ENCODE results near the gene FBXW7. TPM values are rescaled to one million over a fixed set of nuclear protein-coding genes. Genes with fewer than 3 reads are reported as not detected.

Gene FBXW7
- polyA plus RNA-seq, 3 donors = 5.2 to 10.7 (median 7.1) TPM

DNA sequence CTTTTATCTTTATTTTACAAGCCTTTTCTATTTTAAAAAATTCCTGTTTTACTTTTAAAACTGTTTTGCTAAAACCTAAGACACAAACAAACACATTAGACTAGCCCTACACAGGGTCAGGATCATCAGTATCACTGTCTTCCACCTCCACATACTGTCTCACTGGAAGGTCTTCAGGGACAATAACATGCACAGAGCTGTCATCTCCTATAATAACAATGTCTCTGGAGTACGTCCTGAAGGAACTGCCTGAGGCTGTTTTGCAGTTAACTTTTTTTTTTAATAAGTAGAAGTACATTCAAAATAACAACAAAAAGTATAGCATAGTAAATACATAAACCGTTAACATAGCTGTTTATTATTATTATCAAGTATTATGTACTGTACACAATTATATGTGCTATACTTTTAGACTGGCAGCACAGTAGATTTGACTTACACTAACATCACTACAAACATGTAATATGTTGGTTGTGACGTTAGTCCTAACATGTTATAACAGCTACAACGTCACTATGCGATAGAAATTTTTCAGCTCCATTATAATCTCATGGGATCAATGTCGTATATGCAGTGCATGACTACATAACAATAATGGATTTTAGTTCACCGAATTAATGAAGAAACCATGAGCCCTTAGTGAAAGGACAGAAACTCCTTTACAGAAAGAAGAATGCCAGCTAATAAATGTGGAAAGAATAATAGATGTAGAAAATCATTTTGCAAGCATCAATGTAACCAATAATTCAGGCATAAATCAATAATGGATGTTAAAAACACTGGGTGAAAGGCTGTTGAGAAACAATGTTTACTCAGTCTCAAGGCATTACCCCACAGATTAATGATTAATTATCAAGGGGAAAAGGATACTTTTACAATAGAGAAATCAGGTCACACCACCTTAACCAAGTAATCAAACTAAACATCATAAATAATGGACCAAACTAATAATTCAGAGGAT, 49.2 kb downstream of the FBXW7 start:
- WGBS, 3 donors = 43 to 84% (median 79%) methylated on average over 7 of the region's 7 CpGs
- no peak overlapping the region for H3K27ac ChIP-seq (ENCODE audit: low read depth, low read length)

DNA sequence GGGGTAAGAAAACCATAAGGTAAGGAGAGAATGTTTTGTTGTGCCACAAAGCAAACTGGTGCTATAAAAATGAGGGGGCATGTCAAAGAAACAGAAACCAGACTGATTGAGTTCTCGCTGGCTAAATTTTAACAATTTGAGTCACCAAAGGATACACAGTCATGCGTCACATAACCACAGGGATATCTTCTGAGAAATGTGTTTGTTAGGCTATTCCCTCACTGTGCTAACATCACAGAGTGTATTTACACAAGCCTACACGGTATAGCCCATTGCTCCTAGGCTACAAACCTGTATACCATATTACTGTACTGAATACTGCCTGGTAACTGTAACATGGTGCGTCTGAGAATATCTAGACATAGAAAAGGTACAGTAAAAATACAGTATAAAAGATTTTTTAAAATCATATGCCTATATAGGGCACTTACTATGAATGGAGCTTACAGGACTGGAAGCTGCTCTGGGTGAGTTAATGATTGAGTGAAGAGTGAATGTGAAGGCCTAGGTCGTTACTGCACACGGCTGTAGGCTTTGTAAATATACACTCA, 50.1 kb downstream of the FBXW7 start:
- WGBS, 3 donors = 43 to 88% (median 76%) methylated on average over 6 of the region's 6 CpGs
- H3K27ac ChIP-seq (ENCODE audit: low read depth, low read length) = no peak overlapping the region

DNA sequence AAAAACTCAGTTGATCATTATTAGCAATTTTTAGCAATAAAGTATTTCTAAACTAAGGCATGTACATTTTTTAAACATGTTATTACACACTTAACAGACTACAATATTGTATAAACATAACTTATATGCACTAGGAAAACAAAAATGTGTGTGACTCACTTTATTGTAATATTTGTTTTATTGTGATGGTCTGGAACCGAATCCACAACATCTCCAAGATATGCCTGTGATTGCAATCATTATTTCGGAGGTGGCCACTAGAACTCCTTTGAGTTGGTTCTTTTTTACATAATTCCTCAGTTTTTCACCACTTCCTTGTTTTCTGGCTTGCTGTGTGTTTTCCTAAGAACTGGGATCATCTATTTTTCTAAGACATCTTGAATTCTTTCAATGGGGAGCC, 53.7 kb downstream of the FBXW7 start:
- H3K27ac ChIP-seq (ENCODE audit: low read depth, low read length) = no peak overlapping the region
- 92 to 96% (median 95%) methylated on average over 2 of the region's 2 CpGs for WGBS, 3 donors

DNA sequence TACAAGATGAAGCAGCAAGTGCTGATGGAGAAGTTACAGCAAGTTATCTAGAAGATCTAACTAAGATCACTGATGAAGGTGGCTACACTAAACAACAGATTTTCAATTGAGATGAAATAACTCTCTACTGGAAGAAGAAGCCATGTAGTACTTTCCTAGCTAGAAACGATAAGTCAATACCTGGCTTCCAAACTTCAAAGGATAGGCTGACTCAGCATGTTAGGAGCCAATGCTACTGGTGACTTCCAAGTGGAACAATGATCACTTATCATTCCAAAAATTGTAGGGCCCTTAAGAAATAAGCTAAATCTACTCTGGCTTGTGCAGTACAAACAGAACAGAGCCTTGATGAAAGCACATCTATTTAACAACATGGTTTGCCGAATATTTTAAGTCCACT, 55.0 kb downstream of the FBXW7 start:
- H3K27ac ChIP-seq (ENCODE audit: low read depth, low read length) = no peak overlapping the region
- WGBS, 3 donors = 93 to 98% (median 97%) methylated on average over 2 of the region's 2 CpGs

DNA sequence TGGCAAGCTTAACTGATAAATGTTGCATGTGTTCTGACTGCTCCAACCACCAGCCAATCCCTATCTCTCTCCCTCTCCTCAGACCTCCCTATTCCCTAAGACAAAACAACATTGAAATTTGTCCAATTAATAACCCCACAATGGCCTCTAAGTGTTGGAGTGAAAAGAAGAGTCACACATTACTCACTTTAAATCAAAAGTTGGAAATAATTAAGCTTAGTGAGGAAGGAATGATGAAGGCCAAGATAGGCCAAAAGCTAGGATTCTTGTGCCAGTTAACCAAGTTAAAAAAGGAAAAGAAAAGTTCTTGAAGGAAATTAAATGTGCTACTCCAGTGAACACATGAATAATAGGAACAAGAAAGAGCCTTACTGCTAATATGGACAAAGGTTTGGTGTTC, 55.6 kb downstream of the FBXW7 start:
- H3K27ac ChIP-seq (ENCODE audit: low read depth, low read length) = no peak overlapping the region

DNA sequence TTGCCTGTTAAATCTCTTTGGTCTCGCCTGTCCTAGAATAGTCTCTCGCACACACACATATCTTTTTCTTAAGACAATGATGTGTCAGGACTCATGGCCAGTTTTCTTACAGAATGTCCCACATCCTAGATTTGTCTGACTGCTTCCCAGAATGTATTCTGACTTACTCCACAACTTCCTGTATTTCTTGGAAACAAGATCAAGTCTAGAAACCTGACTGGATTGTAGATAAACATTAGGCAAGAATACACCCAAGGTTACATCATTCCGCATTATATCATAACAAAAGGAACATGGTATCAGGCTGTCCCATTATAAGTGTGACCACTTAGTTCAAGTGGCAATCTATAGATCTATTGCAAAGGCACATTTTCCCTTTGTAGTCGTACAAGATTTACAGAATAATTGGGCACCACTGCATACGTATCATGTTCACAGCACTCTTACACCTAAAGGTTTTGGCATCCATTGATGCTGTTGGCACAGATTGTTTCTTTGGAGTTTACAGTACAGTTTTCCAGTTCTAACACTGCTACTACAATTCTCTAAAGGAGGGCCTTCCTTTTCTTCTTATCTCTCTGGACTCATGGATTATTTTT, 56.4 kb downstream of the FBXW7 start:
- H3K27ac ChIP-seq (ENCODE audit: low read depth, low read length) = no peak overlapping the region
- 88 to 96% (median 91%) methylated on average over 5 of the region's 5 CpGs for WGBS, 3 donors

DNA sequence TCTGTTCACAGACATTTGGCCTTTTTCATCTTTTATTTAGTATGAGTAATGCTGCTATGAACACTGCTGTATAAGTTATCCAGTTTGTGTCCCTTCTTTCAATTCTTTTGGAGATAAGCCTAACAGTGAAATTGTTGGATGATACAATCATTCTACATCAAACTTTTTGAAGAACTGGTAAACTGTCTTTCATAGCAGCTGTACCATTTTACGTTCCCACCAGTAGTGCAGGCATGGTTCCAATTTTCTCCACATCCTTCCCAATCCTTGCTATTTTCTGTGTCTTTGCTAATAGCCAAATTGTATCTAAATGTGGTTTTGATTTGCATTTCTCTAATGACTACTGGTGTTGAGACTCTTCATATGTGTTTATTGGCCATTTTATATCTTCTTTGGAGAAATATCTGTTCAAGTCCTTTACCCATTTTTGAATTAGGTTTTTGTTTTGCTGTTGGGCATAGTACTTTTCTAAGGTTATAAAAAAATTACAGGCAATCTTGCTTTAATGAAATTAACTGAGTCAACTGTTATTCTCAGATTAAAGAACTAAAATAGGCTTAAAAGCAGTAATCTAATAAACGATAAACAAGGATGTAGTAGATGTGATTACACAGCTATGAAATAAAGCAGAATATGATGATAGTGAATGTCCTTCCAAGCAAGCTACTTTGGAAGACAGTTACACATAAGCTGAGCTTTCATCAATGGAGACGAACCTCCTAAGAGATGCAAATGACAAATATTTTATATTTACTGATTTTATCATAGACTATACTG, 57.2 kb downstream of the FBXW7 start:
- H3K27ac ChIP-seq (ENCODE audit: low read depth, low read length) = no peak overlapping the region
- 87 to 93% (median 89%) methylated on average over 3 of the region's 3 CpGs for WGBS, 3 donors

DNA sequence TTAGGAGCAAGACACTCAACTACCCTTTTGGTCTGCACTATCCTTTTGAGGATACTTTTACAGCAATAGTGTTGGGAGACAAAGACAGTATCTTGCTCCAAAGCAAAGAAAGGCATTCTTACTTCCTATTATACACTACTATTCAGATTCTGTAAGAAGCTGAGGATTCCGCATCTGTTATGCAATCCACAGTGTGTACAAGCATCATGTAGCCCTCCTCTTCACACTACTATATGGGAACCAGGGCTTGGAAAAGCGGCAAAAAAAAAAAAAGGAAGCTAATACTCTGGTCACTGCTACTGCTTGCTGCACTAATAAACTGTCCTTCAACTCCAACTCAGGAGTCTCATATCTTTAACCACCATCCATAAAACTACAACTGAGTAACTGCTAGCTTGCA, 59.1 kb downstream of the FBXW7 start:
- 60 to 84% (median 70%) methylated on average over 2 of the region's 2 CpGs for WGBS, 3 donors

DNA sequence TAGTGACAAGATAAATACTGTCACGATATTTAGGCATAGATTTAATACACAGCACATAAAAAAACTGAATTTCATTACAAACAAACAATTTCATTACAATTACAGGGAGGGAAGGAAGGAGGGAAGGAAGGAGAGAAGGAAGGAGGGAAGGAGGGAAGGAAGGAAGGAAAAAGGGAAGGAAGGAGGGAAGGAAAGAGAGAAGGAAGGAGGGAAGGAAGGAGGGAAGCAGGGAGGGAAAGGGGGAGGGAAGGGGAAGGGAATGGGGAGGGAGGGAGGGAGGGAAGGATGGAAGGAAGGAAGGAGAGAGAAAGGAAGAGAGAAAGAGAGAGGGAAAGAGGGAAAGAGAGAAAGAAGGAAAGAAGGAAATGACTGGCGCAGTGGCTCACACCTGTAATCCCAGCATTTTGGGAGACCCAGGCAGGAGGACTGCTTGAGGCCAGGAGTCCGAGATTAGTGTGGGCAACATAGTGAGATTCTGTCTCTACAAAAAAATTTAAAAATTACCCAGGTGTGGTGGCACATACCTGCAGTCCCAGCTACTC, 64.6 kb downstream of the FBXW7 start:
- WGBS, 3 donors = 89 to 98% (median 96%) methylated on average over 3 of the region's 3 CpGs
- no peak overlapping the region for H3K27ac ChIP-seq (ENCODE audit: low read depth, low read length)

More for the DNA sequence above, 59.1 kb downstream of the FBXW7 start:
- no peak overlapping the region for H3K27ac ChIP-seq (ENCODE audit: low read depth, low read length)

DNA sequence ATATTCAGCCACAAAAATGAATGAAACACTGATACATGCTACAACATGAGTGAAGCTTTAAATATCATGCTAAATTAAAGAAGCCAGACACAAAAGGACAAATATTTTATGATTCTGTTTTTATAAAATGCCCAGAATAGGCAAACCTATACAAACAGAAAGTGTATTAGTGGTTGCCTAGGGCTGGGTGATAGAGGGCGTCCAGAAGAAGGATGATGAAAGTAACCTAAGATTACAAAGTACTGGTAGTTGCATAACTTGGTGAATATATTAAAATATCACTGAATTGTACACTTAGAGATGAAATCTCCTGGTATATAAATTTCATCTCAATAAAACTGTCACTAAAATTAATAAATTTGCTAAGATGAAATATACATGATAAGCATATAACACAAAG, 67.5 kb downstream of the FBXW7 start:
- 63 to 96% (median 63%) methylated on average over 1 of the region's 1 CpG for WGBS, 3 donors

DNA sequence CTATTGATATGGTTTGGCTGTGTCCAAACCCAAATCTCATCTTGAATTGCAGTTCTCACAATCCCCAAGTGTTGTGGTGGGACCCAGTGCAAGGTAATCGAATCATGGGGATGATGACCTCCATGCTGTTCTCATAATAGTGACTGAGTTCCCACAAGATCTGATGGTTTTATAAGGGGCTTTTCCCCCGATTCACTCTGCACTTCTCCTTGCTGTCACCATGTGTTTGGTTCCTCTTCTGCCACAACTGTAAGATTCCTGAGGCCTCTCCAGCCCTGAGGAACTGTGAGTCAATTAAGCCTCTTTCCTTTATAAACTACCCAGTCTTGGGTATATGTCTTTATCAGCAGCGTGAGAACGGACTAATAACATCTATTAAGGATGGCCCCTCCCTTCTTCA, 68.8 kb downstream of the FBXW7 start:
- WGBS, 3 donors = 76 to 86% (median 78%) methylated on average over 4 of the region's 4 CpGs

More for the DNA sequence above, 67.5 kb downstream of the FBXW7 start:
- no peak overlapping the region for H3K27ac ChIP-seq (ENCODE audit: low read depth, low read length)

DNA sequence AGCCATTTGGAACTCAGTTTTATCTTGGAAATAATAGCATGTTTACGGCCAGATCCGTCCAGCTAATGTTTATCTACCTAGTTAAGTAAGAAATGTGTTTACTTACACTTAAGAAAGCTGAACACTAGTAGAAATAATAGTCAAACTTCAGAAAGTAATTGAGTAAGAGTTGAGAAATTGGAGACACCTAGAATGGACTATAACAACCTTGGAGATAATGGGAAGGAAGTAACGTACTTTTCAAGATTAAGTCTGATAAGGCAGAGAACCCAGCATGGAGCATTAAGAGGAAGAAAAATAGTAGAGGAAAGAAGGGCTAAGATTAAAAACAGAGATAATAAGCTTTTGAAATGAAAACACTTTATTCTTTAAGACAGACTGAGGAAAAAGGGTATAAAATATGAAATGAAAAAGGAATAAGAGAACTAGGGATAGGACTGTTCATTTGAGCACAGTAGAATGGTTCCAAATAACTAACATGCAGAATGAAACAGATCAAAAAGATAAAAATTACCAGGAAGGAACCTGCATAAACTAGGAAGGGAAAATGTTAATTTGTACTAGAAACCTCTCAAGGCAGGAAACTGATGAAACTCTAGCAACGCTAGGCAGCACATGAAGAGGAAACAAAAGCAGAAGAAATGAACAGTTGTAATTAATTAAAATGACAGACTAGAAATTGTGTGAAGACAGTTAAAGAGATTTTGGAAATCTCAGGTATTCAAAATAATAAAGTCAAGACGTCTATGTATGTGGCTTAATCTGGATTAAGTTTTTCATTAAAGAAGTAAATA, 71.7 kb downstream of the FBXW7 start:
- H3K27ac ChIP-seq (ENCODE audit: low read depth, low read length) = no peak overlapping the region
- WGBS, 3 donors = 51 to 55% (median 51%) methylated on average over 5 of the region's 5 CpGs

More for the DNA sequence above, 68.8 kb downstream of the FBXW7 start:
- H3K27ac ChIP-seq (ENCODE audit: low read depth, low read length) = no peak overlapping the region

DNA sequence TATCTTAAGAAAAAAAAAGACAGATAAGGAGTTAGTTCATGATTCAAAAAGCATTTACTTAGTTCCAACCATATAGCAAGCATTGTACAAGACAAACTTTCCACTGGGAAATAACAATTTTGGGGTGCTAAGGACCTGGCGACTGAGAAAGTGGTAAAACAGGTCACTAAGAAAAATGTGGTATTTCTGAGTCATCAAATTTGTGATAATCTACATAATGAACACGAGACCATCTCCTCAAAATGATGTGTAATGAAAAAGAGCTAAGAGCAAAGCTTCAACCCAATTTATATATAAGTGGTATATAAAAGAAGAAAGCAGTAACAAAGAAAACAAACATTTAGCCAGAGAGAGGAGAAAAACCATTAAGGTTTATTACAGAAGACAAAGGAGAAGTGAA, 72.3 kb downstream of the FBXW7 start:
- 90 to 100% (median 91%) methylated on average over 2 of the region's 2 CpGs for WGBS, 3 donors
- H3K27ac ChIP-seq (ENCODE audit: low read depth, low read length) = no peak overlapping the region

DNA sequence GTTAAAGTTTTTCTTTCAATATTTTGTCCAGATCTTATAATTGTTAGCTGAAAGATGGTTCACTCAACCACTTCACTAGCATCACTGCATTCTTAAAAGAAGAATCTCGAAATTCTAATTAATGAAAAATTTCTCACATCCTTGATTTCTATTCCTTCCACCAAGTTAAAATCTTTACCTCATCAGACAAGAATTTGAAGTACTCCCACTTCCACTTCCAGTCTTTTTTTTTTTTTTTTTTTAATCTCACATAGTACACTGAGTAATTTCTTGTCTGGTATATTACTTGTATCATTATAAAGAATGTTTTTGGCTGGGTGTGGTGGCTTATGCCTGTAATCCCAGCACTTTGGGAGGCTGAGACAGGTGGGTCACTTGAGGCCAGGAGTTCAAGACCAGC, 73.2 kb downstream of the FBXW7 start:
- WGBS, 3 donors = 63 to 89% (median 73%) methylated on average over 1 of the region's 1 CpG
- H3K27ac ChIP-seq (ENCODE audit: low read depth, low read length) = no peak overlapping the region

DNA sequence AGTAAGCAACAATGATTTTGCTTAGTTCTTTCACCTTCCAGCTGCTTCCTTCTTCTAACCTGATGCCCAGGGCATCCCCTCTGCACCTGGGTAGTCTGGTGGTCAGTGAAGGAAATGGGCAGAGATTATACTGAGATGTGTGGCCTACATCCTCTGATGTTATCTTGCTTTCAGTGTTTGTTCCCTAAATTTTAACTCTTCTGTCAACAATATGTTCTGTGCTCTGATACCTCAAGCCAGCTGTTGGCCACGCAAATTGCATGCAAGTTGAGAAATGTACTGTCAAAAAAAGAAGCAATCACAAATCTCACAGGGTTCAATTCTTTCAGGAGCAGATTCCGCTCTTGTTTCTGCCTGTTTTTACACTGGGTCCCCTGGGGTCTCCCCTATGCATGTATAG, 73.8 kb downstream of the FBXW7 start:
- WGBS, 3 donors = 69 to 88% (median 72%) methylated on average over 2 of the region's 2 CpGs
- H3K27ac ChIP-seq (ENCODE audit: low read depth, low read length) = no peak overlapping the region

DNA sequence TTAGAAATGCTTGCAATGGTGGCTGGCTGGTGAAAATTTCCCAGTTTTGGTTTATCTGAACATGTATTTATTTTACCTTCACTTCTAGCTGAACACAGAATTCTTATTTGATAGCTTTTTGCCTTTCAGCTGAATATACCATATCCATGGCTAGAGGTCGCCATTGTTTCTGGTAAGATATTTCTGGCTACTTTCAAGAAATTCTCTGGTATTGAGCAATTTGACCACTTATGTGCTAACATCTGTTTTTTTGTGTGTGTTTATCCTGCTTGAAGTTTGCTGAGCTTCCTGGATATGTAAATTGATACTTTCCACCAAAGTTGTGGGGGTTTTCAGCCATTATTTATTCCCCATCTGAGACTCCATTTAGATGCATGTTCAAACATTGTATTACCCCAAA, 75.4 kb downstream of the FBXW7 start:
- H3K27ac ChIP-seq (ENCODE audit: low read depth, low read length) = no peak overlapping the region
- 59 to 91% (median 63%) methylated on average over 1 of the region's 1 CpG for WGBS, 3 donors

DNA sequence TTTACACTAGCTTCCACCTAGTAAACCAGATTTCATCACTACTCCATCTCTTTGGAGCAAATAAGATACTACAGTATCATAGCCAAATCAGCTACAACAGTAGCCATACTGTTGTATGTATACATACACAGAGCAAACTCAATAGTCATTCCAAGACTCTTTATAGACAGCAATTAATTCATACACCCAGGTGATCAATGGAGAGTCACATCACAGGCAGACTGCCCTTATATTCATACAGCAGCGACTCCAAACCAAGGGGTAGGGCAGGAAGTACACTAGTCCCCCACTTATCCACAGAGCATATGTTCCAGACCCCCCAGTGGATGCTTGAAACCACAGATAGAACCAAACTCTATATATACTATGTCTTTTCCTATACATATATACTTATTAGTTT, 76.6 kb downstream of the FBXW7 start:
- 81 to 93% (median 87%) methylated on average over 1 of the region's 1 CpG for WGBS, 3 donors
- H3K27ac ChIP-seq (ENCODE audit: low read depth, low read length) = no peak overlapping the region

DNA sequence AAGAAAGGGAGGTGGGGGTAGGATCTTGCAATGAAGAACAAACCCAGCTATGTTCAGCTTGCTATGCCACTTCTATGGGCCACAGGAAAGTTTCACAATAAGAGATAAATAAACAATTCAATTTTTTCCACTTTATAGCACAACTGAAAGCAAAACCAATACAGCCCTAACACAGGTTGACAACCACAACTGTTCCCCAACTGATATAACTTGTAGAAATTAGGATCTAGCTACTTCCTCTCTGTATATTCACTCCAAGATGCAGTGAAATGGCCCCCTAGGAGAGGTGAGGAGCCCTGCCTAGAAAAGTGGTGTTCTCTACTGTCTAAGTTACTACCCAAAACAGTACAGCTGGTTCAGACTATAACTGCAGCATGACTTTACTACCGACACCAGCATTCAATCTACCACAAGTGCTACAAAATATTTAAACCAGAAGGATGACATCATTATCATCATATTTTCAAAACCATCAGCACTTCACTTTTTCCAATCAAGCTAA, 77.0 kb downstream of the FBXW7 start:
- 57 to 95% (median 62%) methylated on average over 1 of the region's 1 CpG for WGBS, 3 donors
- H3K27ac ChIP-seq (ENCODE audit: low read depth, low read length) = no peak overlapping the region
